ENCODE results near the gene RAB7B. TPM values are rescaled to one million over a fixed set of nuclear protein-coding genes. Genes with fewer than 3 reads are reported as not detected.

Gene RAB7B
- total RNA-seq, 1 donor from 2014 or later = not detected

GRCh38 chr1:205930799-205931281 is 72.4 kb downstream of the RAB7B start:
- no peak for DNase-seq (ENCODE audit: extremely low read depth, low read depth, low spot score)

DNA sequence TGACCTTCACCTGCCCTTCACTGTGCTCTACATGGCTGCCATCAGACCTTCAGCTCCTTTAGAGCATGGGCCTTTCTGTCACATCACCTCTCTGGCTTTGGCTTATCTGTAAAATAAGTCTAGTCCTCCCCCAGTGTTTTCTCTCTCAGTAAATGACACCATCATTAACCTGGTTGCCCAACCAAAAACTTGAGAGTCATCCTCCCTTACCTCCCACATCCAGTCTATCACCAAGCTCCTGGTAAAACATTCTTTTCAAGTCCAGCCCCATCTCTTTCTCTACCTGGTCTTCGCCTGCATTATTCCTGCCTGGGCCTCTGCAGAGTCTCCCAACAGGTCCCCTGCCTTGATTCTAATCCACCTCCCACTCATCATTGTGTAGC is 73.0 kb downstream of the RAB7B start:
- no peak for DNase-seq (ENCODE audit: extremely low read depth, low read depth, low spot score)

DNA sequence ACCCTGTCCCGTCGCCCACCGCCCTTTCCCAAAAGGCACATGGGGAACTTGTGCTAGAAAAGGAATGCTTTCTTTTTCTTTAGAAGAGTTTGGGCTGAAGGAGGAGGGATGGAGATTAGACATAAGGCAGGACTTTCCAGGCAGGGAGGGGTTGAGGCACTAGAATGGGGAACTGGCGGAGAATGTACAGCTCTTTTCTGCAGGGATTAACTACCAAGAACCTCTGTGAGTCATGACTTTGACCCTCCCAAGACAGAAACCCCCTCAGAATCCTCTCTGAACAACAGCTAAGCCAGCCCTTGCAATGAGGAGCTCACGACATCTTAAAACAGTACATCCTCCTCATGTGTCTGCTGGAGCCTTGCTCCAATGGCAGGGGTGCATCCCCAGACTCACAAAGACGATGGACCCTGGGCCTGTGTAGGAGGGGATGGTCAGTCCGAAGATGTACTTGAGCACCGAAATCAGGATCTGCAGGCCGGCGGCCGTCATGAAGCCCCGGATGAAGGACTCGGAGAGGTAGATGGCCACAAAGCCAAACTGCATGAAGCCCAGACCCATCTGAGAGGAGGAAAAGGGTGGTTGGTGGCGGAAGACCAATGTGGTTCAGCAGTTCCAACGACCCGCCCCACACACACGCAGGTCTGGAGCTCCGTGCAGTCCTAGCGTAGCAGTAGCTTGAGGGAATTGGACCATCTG is 73.5 kb downstream of the RAB7B start:
- no peak for DNase-seq (ENCODE audit: extremely low read depth, low read depth, low spot score)

- no peak for DNase-seq (ENCODE audit: extremely low read depth, low read depth, low spot score)
These were observed 74.9 kb downstream of the RAB7B start for GRCh38 chr1:205928317-205928716.

DNA sequence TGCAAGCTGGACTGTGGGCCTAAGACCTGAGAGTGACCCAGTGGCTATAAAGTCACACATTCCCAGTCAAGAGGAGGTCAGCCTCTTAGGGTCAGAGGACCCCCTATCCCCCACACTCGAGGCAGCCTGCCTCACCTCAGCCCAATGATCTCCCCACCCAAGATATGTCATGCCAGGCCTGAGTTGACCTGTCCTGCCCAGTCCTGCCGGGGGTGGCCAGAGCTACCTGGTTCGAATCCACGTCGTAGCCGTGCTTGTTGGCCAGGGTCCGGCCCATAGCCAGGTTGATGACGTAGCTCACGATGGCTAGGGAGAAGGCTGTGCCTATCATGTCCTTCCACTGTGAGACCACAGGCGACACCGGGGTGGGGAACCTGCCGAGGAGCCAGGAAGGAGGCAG is 75.5 kb downstream of the RAB7B start:
- DNase-seq (ENCODE audit: extremely low read depth, low read depth, low spot score) = no peak

DNA sequence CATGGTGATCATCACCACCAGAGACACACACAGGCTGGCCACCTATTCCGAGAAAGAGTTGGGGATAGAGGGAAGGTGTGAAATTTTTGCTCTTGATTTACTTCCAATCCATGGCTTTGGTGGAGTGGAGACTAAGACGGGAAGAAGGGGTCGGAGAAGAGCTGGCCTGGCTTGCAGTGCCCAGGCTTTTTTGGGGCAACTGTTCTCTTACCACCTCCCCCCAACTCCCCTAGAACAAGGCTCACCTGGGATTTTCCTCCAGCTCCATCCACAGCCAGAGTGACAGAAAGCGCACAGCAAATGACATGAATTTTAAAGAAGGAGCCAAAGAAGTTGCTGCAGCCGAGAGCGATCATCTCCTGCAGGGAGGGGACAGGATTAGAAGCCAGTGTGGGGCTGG is 75.9 kb downstream of the RAB7B start:
- no peak for DNase-seq (ENCODE audit: extremely low read depth, low read depth, low spot score)

Other genes with a start within 250 kb of the RAB7B start
- 32.3 and 41.4 TPM in 2 replicates for gene RAB29, start 227.9 kb downstream of the RAB7B start, total RNA-seq
- 29.8 and 50.8 TPM in 2 replicates for gene SLC41A1, start 190.2 kb downstream of the RAB7B start, total RNA-seq
- gene PM20D1, start 153.3 kb downstream of the RAB7B start, total RNA-seq = not detected in 2 replicates
- 0.05 and 0.23 TPM in 2 replicates for gene SLC26A9, start 59.9 kb downstream of the RAB7B start, total RNA-seq
- not detected in 2 replicates for gene CTSE, start 20.5 kb upstream of the RAB7B start, total RNA-seq
- gene RHEX, start 49.8 kb upstream of the RAB7B start, total RNA-seq = not detected in 2 replicates
- gene AVPR1B, start 114.0 kb upstream of the RAB7B start, total RNA-seq = not detected in 2 replicates
- gene FAM72A, start 199.4 kb upstream of the RAB7B start, total RNA-seq = 3.9 and 5.3 TPM in 2 replicates
- gene SRGAP2, start 200.1 kb upstream of the RAB7B start, total RNA-seq = 83.5 and 120 TPM in 2 replicates

Data from glomerular endothelial cell (primary cell).